ENCODE data around the gene GNA12.

- no peak for TF ChIP-seq POLR2A (IDR thresholded peaks at IDR 0.05)
- TF ChIP-seq CTCF (IDR thresholded peaks at IDR 0.05) = no peak
Observed at GRCh38 chr7:2717293-2718261, 126.5 kb downstream of the GNA12 start.

All from lower leg skin (tissue), 3 donors.